ENCODE data around the gene GNGT1. TPM values are rescaled to one million over a fixed set of nuclear protein-coding genes. Genes with fewer than 3 reads are reported as not detected.

GNGT1 gene
- total RNA-seq, 1 experiment from 2014 or later: 0.20 TPM

DNA sequence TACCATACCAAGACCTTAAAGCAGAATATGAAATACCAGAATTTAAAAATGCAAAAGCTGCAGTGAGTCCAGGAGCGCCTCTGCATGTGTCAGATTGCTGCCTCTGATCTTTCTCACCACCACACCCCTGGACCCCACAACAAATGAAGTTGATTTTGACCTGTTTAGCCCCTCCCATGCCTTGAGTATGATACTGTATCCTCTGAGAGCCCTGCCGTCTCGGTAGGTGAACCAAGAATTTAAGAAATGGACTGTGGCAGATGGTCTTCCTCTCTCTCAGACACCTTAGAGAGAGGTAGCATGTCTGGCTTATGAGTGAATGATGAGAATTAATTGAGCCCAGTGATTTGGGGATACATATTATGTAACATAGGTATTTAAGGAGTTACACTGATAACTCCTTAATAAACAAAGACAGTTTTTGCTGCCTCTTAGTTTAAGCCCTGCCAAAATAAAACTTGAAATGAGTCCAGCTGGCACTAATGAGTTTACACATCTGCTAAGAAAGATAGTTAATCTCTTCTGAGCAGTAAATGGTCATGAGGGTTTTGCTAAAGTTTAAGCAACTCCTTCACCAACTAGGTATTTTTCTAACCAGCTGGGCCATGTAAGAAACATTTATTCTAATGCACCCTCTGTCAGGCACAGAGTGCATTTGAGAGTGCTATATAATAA is 11.3 kb upstream of the GNGT1 start:
- H3K4me3 Mint-ChIP-seq: no peak overlapping the region
- no peak for TF ChIP-seq CTCF (conservative IDR thresholded peaks at IDR 0.05)
- H3K79me1 ChIP-seq (ENCODE audit: insufficient read depth, low read depth, low read length, poor library complexity, severe bottlenecking): no peaks in the 10 kb centered on the region
- peaks cover 0 to under 1% of the 10 kb centered on the region in 2 experiments; a peak in 1 of 5 replicates for H3K9me3 Mint-ChIP-seq
- no peak overlapping the region for H2BK5ac ChIP-seq (ENCODE audit: insufficient read length, low read length)
- H3K4me2 ChIP-seq (ENCODE audit: insufficient read depth, insufficient read length, low read length): no peak overlapping the region
- H3K27me3 Mint-ChIP-seq (ENCODE audit: low read depth): peaks cover 32% of the 10 kb centered on the region
- no peak overlapping the region for H2BK15ac ChIP-seq (ENCODE audit: low read depth, low read length)
- no peak overlapping the region for H3K27ac ChIP-seq (ENCODE audit: insufficient read length, low read depth, low read length)
- no peak overlapping the region for H3K23ac ChIP-seq (ENCODE audit: insufficient read length, low read depth, low read length)
- H3K9me3 ChIP-seq (ENCODE audit: control insufficient read depth, low read depth, low read length): no peaks in the 10 kb centered on the region
- no peak overlapping the region for H3K4ac ChIP-seq (ENCODE audit: low read depth, low read length)
- H3K36me3 Mint-ChIP-seq (ENCODE audit: insufficient read depth in 1 of 3, low read depth in 3 of 3): no peaks in the 10 kb centered on the region
- no peak overlapping the region for H2BK20ac ChIP-seq (ENCODE audit: low read depth, low read length, poor library complexity, severe bottlenecking)
- no peaks in the 10 kb centered on the region; the same call in none of the 2 replicates for H3K27me3 ChIP-seq (ENCODE audit: insufficient read depth, low read length)
- no peak overlapping the region for H2BK12ac ChIP-seq (ENCODE audit: insufficient read length, low read depth, low read length)
- no peaks in the 10 kb centered on the region for H3K79me2 ChIP-seq (ENCODE audit: insufficient read depth, low read length)
- no peak overlapping the region for H3T11ph ChIP-seq (ENCODE audit: low read length)
- H2BK120ac ChIP-seq (ENCODE audit: low read depth, low read length, poor library complexity, severe bottlenecking): no peak overlapping the region
- no peak overlapping the region for H2AFZ ChIP-seq (ENCODE audit: low read length)
- H3K14ac ChIP-seq (ENCODE audit: insufficient read depth, low read length): no peak overlapping the region
- no peak overlapping the region for H2AK5ac ChIP-seq (ENCODE audit: insufficient read length, low read length)
- DNase-seq: no peak
- H3K23me2 ChIP-seq (ENCODE audit: insufficient read length, low read depth, low read length, poor library complexity, severe bottlenecking): peaks cover 8% of the 10 kb centered on the region
- no peak overlapping the region for H3K18ac ChIP-seq (ENCODE audit: insufficient read length, low read depth, low read length)
- peak overlapping the region in 1 of 3 experiments; percentile 5; a peak in 1 of 7 replicates for H3K27ac Mint-ChIP-seq
- H4K8ac ChIP-seq (replicated peaks; ENCODE audit: insufficient read length, low read depth, low read length): no peak overlapping the region
- H4K20me1 ChIP-seq (ENCODE audit: control insufficient read depth, insufficient read depth, insufficient read length): no peaks in the 10 kb centered on the region
- H3K4me1 ChIP-seq (ENCODE audit: insufficient read depth, low read length): no peaks in the 10 kb centered on the region
- H3K4me1 Mint-ChIP-seq: peaks cover 2 to 3% of the 10 kb centered on the region in 2 experiments; a peak in 2 of 4 replicates
- H4K5ac ChIP-seq (ENCODE audit: insufficient read length, low read depth, low read length): no peak overlapping the region
- H3K9ac ChIP-seq (ENCODE audit: extremely low read depth, insufficient read length, low read length): no peak overlapping the region
- H3K56ac ChIP-seq (ENCODE audit: insufficient read length, low read depth, low read length): no peak overlapping the region
- WGBS (ENCODE audit: extremely low coverage, insufficient read length, low lambda C conversion rate): no CpG with 5 or more reads among the region's 3 CpGs
- H4K91ac ChIP-seq (ENCODE audit: insufficient read length, low read depth, low read length): no peak overlapping the region

All from H9 (cell line).